HG03097 (cell line): Measurements from ENCODE around the gene MYH6.

Experiments
- ATAC-seq: cut with Tn5 transposase; IDR thresholded peaks from one replicate; pipeline ENCODE4 v1.9.1; 2021; ENCODE audit not compliant: unreplicated experiment, low FRiP score

Gene MYH6

GRCh38 chr14:23360496-23360895 is 47.6 kb downstream of the MYH6 start:
- no peak for ATAC-seq

GRCh38 chr14:23359722-23360447 is 48.2 kb downstream of the MYH6 start:
- no peak for ATAC-seq

- ATAC-seq, result no peak
Observed at GRCh38 chr14:23359167-23359626, 48.9 kb downstream of the MYH6 start.

- ATAC-seq, result no peak
Observed at GRCh38 chr14:23358553-23359166, 49.4 kb downstream of the MYH6 start.

- ATAC-seq, result no peak
Observed at GRCh38 chr14:23358042-23358441, 50.0 kb downstream of the MYH6 start.

- ATAC-seq, result no peak
Observed at GRCh38 chr14:23357261-23357660, 50.8 kb downstream of the MYH6 start.

GRCh38 chr14:23356662-23357061 is 51.4 kb downstream of the MYH6 start:
- ATAC-seq, result no peak

- ATAC-seq, result no peak
Observed at GRCh38 chr14:23355871-23356435, 52.1 kb downstream of the MYH6 start.

GRCh38 chr14:23354990-23355389 is 53.1 kb downstream of the MYH6 start:
- ATAC-seq, result no peak

- no peak for ATAC-seq
Observed at GRCh38 chr14:23353433-23353780, 54.7 kb downstream of the MYH6 start.

- no peak for ATAC-seq
Observed at GRCh38 chr14:23352506-23353432, 55.3 kb downstream of the MYH6 start, which contains the start of gene SLC22A17. Gene SLC22A17 (minus strand): TSS chr14:23352887.

- ATAC-seq, result no peak
Observed at GRCh38 chr14:23351681-23352505, 56.2 kb downstream of the MYH6 start.

- no peak for ATAC-seq
Observed at GRCh38 chr14:23349156-23349845, 58.8 kb downstream of the MYH6 start.

- ATAC-seq, result no peak
Observed at GRCh38 chr14:23348297-23348655, 59.8 kb downstream of the MYH6 start.

- ATAC-seq, result no peak
Observed at GRCh38 chr14:23347406-23348296, 60.4 kb downstream of the MYH6 start.

- ATAC-seq, result no peak
Observed at GRCh38 chr14:23346693-23347405, 61.2 kb downstream of the MYH6 start.

GRCh38 chr14:23345987-23346692 is 61.9 kb downstream of the MYH6 start:
- no peak for ATAC-seq
